OCI-LY7 (cell line): ENCODE data around the gene FRS2. TPM values are rescaled to one million over a fixed set of nuclear protein-coding genes. Genes with fewer than 3 reads are reported as not detected.

Experiments used
- BruUV-seq: library from RNA; stranded (reverse); fragments of 400-500 nt; replicated peaks from 2 replicates; lab custom pipeline; 2021; lab: Mats Ljungman, UMichigan
- CTCF ChIA-PET: fragments of 300-600 bp; sonication (Branson Sonifier 250); formaldehyde crosslinking; loops from one replicate; lab custom pipeline; 2022; ENCODE audit warnings: antibody characterized with exemption; ENCODE audit not compliant: unreplicated experiment; lab: Charles Lee
- POLR2A ChIA-PET: fragments of 300-600 bp; sonication (Branson Sonifier 250); formaldehyde crosslinking; loops from one replicate; lab custom pipeline; 2022; ENCODE audit warnings: antibody characterized with exemption; lab: Charles Lee
- DNase-seq: peaks from one replicate; pipeline ENCODE4 v3.0.0-alpha.2; 2015; ENCODE audit warnings: low spot score
- H2AFZ ChIP-seq: fragments of 200-600 bp; sonication (generic), shearing (Covaris generic); 2 replicates; pipeline ENCODE4 v1.6.1; 2014; ENCODE audit warnings: mild to moderate bottlenecking, antibody characterized with exemption, low read length, moderate library complexity
- H3K27ac ChIP-seq: fragments of 200-600 bp; sonication (generic); 2 replicates; pipeline ENCODE4 v1.5.1; 2014; ENCODE audit warnings: mixed run types, low read depth, mild to moderate bottlenecking, moderate library complexity, low read length, inconsistent platforms; ENCODE audit not compliant: poor library complexity, severe bottlenecking
- H3K36me3 ChIP-seq: fragments of 200-600 bp; sonication (generic); 2 replicates; pipeline ENCODE4 v1.6.1; 2014; ENCODE audit warnings: mild to moderate bottlenecking, antibody characterized with exemption, low read length, moderate library complexity, mixed read lengths; ENCODE audit not compliant: insufficient read depth
- H3K4me1 ChIP-seq: fragments of 200-600 bp; sonication (generic); 2 replicates; pipeline ENCODE4 v1.5.1; 2014; ENCODE audit warnings: mild to moderate bottlenecking, low read length; ENCODE audit not compliant: insufficient read depth, poor library complexity, severe bottlenecking
- H3K4me2 ChIP-seq: fragments of 200-600 bp; sonication (generic); 2 replicates; pipeline ENCODE4 v1.6.1; 2014; ENCODE audit warnings: mild to moderate bottlenecking, low read length
- H3K4me3 ChIP-seq: fragments of 200-600 bp; sonication (generic); 2 replicates; pipeline ENCODE4 v1.5.1; 2014; ENCODE audit warnings: mild to moderate bottlenecking, low read depth, low read length; ENCODE audit not compliant: poor library complexity, severe bottlenecking
- H3K79me2 ChIP-seq: fragments of 200-600 bp; sonication (generic); 2 replicates; pipeline ENCODE4 v1.6.1; 2016; ENCODE audit warnings: low read depth, mild to moderate bottlenecking, low read length, moderate library complexity, mixed read lengths; ENCODE audit not compliant: insufficient read depth
- H3K9me2 ChIP-seq: fragments of 200-600 bp; sonication (generic); 2 replicates; pipeline ENCODE4 v1.6.1; 2016; ENCODE audit warnings: mild to moderate bottlenecking, low read length, mixed read lengths; ENCODE audit not compliant: insufficient read depth
- H3K9me3 ChIP-seq: fragments of 200-600 bp; sonication (generic); 2 replicates; pipeline ENCODE4 v1.6.1; 2014; ENCODE audit warnings: mild to moderate bottlenecking, mixed run types, low read length, mixed read lengths
- H4K20me1 ChIP-seq: fragments of 200-600 bp; sonication (generic); 2 replicates; pipeline ENCODE4 v1.6.1; 2014; ENCODE audit warnings: mild to moderate bottlenecking, antibody characterized with exemption, low read length, moderate library complexity, mixed read lengths; ENCODE audit not compliant: insufficient read depth
- EZH2phosphoT487 ChIP-seq: fragments of 200-600 bp; sonication (generic); IDR thresholded peaks from 2 replicates; pipeline ENCODE4 v1.6.1; 2018; ENCODE audit warnings: low read depth, borderline replicate concordance, mild to moderate bottlenecking, mixed run types, antibody characterized with exemption, low read length, moderate library complexity, mixed read lengths
- intact Hi-C: fragments of 100-400 bp; cut with micrococcal nuclease; formaldehyde crosslinking; loops from one replicate; pipeline ENCODE4 v1.10.0; 2022; ENCODE audit not compliant: unreplicated experiment
- total RNA-seq, 2 experiments: library from RNA; depleted of rRNA in 1 of 2; stranded (reverse); fragments of >200 nt in 1 of 2; shearing (Covaris generic) in 1 of 2; gene quantifications; 2 replicates each; pipeline ENCODE4 v1.2.3, GENCODE V29; 2014 to 2022
- TF ChIP-seq, protein P1 (sequence below): fragments of 200-600 bp; sonication (generic); conservative IDR thresholded peaks from 2 replicates; pipeline ENCODE4 v1.5.1; 2014; ENCODE audit warnings: mild to moderate bottlenecking, antibody characterized with exemption, low read length, moderate library complexity, mixed read lengths

The FRS2 gene
- total RNA-seq, 2 experiments from 2014 or later: 11.1 to 18.5 TPM

GRCh38 chr12:69556383-69556782, 86.2 kb downstream of the FRS2 start:
- no TSS peak for BruUV-seq
- no peak overlapping the region for H3K4me2 ChIP-seq
- intact Hi-C loops: no loop called here

DNA sequence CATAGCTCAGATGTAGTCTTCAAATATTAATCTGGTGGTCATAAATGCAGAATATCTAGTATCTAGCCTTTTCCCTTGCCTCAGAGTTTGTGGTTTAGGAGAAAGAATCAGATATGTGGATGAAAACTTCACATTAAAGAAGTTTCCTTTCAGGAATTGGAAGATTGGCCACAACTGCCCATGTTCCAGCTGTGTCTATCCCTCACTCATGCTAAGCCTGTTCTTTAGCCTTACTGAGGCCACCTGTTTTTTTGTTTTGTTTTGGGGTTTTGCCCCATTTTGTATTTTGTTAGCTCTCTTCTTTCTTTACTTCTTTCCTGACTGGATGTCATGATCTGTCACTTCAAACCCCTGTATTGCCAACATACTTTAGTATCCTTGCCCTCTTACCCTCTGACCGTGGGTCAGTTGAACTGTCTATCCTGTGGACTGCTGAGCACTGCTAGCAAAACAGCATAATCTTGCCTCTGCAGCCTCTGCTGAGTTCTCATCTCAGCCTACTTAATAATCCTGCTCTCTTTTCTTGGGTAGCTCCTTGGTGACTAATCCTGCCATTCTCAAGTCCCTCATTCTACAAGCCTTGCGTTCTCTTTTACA, 93.1 kb downstream of the FRS2 start:
- no peak for TF ChIP-seq EZH2phosphoT487
- TF ChIP-seq, protein P1, sequence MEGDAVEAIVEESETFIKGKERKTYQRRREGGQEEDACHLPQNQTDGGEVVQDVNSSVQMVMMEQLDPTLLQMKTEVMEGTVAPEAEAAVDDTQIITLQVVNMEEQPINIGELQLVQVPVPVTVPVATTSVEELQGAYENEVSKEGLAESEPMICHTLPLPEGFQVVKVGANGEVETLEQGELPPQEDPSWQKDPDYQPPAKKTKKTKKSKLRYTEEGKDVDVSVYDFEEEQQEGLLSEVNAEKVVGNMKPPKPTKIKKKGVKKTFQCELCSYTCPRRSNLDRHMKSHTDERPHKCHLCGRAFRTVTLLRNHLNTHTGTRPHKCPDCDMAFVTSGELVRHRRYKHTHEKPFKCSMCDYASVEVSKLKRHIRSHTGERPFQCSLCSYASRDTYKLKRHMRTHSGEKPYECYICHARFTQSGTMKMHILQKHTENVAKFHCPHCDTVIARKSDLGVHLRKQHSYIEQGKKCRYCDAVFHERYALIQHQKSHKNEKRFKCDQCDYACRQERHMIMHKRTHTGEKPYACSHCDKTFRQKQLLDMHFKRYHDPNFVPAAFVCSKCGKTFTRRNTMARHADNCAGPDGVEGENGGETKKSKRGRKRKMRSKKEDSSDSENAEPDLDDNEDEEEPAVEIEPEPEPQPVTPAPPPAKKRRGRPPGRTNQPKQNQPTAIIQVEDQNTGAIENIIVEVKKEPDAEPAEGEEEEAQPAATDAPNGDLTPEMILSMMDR: no peak
- DNase-seq: no peak
- no TSS peak for BruUV-seq
- H3K9me2 ChIP-seq: no peaks in the 10 kb centered on the region
- no peak overlapping the region for H3K4me3 ChIP-seq
- no peak overlapping the region for H2AFZ ChIP-seq
- no peaks in the 10 kb centered on the region for H3K9me3 ChIP-seq
- no peaks in the 10 kb centered on the region for H4K20me1 ChIP-seq
- H3K4me1 ChIP-seq: no peaks in the 10 kb centered on the region
- H3K79me2 ChIP-seq: no peaks in the 10 kb centered on the region
- H3K27ac ChIP-seq: no peak overlapping the region
- H3K4me2 ChIP-seq: no peak overlapping the region
- intact Hi-C loops: no loop called here
- ChIA-PET POLR2A (no interaction called here), CTCF (interaction anchor here (0.6 kb wide), 1 partner anchor 15 kb away, joined by 3 read pairs; no protein-coding TSS in a partner anchor)
- H3K36me3 ChIP-seq: peaks cover 21% of the 10 kb centered on the region

More at GRCh38 chr12:69556383-69556782, 86.2 kb downstream of the FRS2 start:
- H3K27ac ChIP-seq: no peak overlapping the region
- H3K9me3 ChIP-seq: no peaks in the 10 kb centered on the region
- no peaks in the 10 kb centered on the region for H3K79me2 ChIP-seq
- H3K4me3 ChIP-seq: no peak overlapping the region
- H4K20me1 ChIP-seq: no peaks in the 10 kb centered on the region
- CTCF ChIA-PET: no interaction called here
- no peak for TF ChIP-seq EZH2phosphoT487
- TF ChIP-seq, protein P1: no peak
- no peaks in the 10 kb centered on the region for H3K36me3 ChIP-seq
- no peaks in the 10 kb centered on the region for H3K9me2 ChIP-seq
- H3K4me1 ChIP-seq: no peaks in the 10 kb centered on the region
- no peak for DNase-seq
- POLR2A ChIA-PET: interaction anchor here (1.5 kb wide), 1 partner anchor 10 kb away, joined by 5 read pairs; no protein-coding TSS in a partner anchor
- H2AFZ ChIP-seq: no peak overlapping the region

- no peak for DNase-seq
- no peak overlapping the region for H3K4me3 ChIP-seq
These were observed 96.4 kb downstream of the FRS2 start for GRCh38 chr12:69566603-69567002.

More at GRCh38 chr12:69566603-69567002, 96.4 kb downstream of the FRS2 start:
- Histone ChIP-seq H3K79me2 (no peaks in the 10 kb centered on the region), H3K4me2 (no peak overlapping the region), H2AFZ (no peak overlapping the region), H3K4me1 (no peaks in the 10 kb centered on the region), H3K9me2 (no peaks in the 10 kb centered on the region), H3K27ac (no peak overlapping the region), H4K20me1 (no peaks in the 10 kb centered on the region), H3K36me3 (peaks cover 41% of the 10 kb centered on the region), H3K9me3 (no peaks in the 10 kb centered on the region)
- ChIA-PET CTCF (interaction anchor here (0.6 kb wide), 1 partner anchor 226 kb away, joined by 3 read pairs; no protein-coding TSS in a partner anchor), POLR2A (interaction anchor here (0.6 to 1.8 kb wide), 5 partner anchors 10 to 425 kb away, joined by 3 to 6 read pairs (median 4); no protein-coding TSS in a partner anchor)
- BruUV-seq: no TSS peak
- TF ChIP-seq, protein P1: no peak; the same call in 1 of the 2 replicates
- no peak for TF ChIP-seq EZH2phosphoT487
- intact Hi-C loops: no loop called here
